DOHH2 (cell line): Measurements from ENCODE around the gene DPP6.

Source experiments
- H3F3A ChIP-seq: fragments of 200-600 bp; sonication (generic), shearing (Covaris generic); 2 replicates; pipeline ENCODE4 v1.6.0; 2016; ENCODE audit warnings: antibody characterized with exemption, mild to moderate bottlenecking; ENCODE audit not compliant: control insufficient read depth, insufficient read depth
- H3K27ac ChIP-seq: fragments of 200-600 bp; sonication (generic); 2 replicates; pipeline ENCODE4 v1.5.1; 2014; ENCODE audit warnings: low read depth, mild to moderate bottlenecking, low read length, moderate library complexity
- H3K27me3 ChIP-seq: fragments of 200-600 bp; sonication (generic); 2 replicates; pipeline ENCODE4 v1.6.1; 2014; ENCODE audit warnings: mild to moderate bottlenecking, low read length, mixed read lengths; ENCODE audit not compliant: control insufficient read depth
- H3K36me3 ChIP-seq: fragments of 200-600 bp; sonication (generic); 2 replicates; pipeline ENCODE4 v1.6.1; 2014; ENCODE audit warnings: mild to moderate bottlenecking, low read length, moderate library complexity, mixed read lengths; ENCODE audit not compliant: control insufficient read depth
- H3K4me1 ChIP-seq: fragments of 200-600 bp; sonication (generic); 2 replicates; pipeline ENCODE4 v1.6.1; 2014; ENCODE audit warnings: mild to moderate bottlenecking, low read length, mixed read lengths; ENCODE audit not compliant: control insufficient read depth
- H3K4me2 ChIP-seq: fragments of 200-600 bp; sonication (generic); 2 replicates; pipeline ENCODE4 v1.6.0; 2014; ENCODE audit warnings: mild to moderate bottlenecking, low read length, moderate library complexity
- H3K4me3 ChIP-seq: fragments of 200-600 bp; sonication (generic); 2 replicates; pipeline ENCODE4 v1.5.1; 2014; ENCODE audit warnings: mild to moderate bottlenecking, low read length, mixed read lengths
- H3K79me2 ChIP-seq: fragments of 200-600 bp; sonication (generic); 2 replicates; pipeline ENCODE4 v1.6.1; 2014; ENCODE audit warnings: mild to moderate bottlenecking, low read length, mixed read lengths; ENCODE audit not compliant: control insufficient read depth
- H3K9me2 ChIP-seq: fragments of 200-600 bp; sonication (generic); replicated peaks from 2 replicates; pipeline ENCODE4 v1.6.1; 2014; ENCODE audit warnings: mild to moderate bottlenecking, low read length, mixed read lengths; ENCODE audit not compliant: control insufficient read depth
- H3K9me3 ChIP-seq: fragments of 200-600 bp; sonication (generic); 2 replicates; pipeline ENCODE4 v1.6.1; 2014; ENCODE audit warnings: antibody characterized with exemption, low read length, mixed read lengths; ENCODE audit not compliant: control insufficient read depth, insufficient read depth
- H4K20me1 ChIP-seq: fragments of 200-600 bp; sonication (generic); 2 replicates; pipeline ENCODE4 v1.6.0; 2014; ENCODE audit warnings: low read depth, mild to moderate bottlenecking, antibody characterized with exemption, low read length, moderate library complexity; ENCODE audit not compliant: control insufficient read depth, insufficient read depth
- EZH2phosphoT487 ChIP-seq: fragments of 200-600 bp; sonication (generic); IDR thresholded peaks from 2 replicates; pipeline ENCODE4 v1.6.1; 2017; ENCODE audit warnings: borderline replicate concordance, mild to moderate bottlenecking, antibody characterized with exemption, low read length, moderate library complexity, mixed read lengths
- TF ChIP-seq, protein P1 (sequence below): fragments of 200-600 bp; sonication (generic); IDR thresholded peaks from one replicate; pipeline ENCODE4 v1.5.1; 2014; ENCODE audit warnings: antibody characterized with exemption, mild to moderate bottlenecking, low read depth, low read length; ENCODE audit not compliant: poor library complexity, severe bottlenecking

DPP6 gene

DNA sequence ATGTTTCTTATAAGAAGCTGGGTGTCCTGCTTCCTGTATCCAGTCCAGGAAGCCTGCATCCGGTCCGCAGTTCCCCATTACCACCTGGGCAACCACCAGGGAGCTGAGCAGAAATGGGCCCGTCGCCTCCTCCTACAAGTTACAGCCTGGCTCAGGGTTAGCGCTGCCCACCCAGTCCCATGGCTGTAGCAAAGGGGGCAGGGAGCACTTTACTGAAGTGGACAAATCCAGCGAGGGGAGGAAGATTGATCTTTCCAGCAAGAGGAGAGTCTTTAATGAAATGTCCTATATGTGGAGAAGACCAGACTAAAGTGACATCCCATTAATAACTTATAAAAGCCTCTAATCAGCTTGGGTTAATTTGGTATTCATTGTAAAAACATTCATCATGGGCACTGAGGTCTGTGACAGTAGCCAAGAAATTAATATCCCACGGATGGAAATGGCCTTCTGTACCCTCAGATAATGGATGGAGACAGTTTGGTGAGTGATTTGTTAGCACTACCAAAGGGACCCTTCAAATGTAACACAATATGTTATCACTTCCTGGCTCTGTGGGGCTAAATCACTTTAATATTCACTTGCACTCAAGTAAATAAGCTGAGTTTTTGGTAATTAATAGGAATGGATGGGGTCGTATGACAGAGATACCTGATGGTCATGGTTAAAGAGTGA, 627.3 kb downstream of the DPP6 start:
- Histone ChIP-seq H3K27me3 (no peaks in the 10 kb centered on the region), H3K27ac (no peak overlapping the region), H3K9me2 (no peaks in the 10 kb centered on the region), H3F3A (no peaks in the 10 kb centered on the region), H3K4me3 (no peak overlapping the region), H3K4me2 (no peak overlapping the region), H3K36me3 (no peaks in the 10 kb centered on the region), H4K20me1 (no peaks in the 10 kb centered on the region), H3K9me3 (no peaks in the 10 kb centered on the region; the same call in 1 of the 2 replicates), H3K79me2 (no peaks in the 10 kb centered on the region), H3K4me1 (no peaks in the 10 kb centered on the region)
- TF ChIP-seq EZH2phosphoT487 = no peak
- TF ChIP-seq, protein P1, sequence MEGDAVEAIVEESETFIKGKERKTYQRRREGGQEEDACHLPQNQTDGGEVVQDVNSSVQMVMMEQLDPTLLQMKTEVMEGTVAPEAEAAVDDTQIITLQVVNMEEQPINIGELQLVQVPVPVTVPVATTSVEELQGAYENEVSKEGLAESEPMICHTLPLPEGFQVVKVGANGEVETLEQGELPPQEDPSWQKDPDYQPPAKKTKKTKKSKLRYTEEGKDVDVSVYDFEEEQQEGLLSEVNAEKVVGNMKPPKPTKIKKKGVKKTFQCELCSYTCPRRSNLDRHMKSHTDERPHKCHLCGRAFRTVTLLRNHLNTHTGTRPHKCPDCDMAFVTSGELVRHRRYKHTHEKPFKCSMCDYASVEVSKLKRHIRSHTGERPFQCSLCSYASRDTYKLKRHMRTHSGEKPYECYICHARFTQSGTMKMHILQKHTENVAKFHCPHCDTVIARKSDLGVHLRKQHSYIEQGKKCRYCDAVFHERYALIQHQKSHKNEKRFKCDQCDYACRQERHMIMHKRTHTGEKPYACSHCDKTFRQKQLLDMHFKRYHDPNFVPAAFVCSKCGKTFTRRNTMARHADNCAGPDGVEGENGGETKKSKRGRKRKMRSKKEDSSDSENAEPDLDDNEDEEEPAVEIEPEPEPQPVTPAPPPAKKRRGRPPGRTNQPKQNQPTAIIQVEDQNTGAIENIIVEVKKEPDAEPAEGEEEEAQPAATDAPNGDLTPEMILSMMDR = no peak

DNA sequence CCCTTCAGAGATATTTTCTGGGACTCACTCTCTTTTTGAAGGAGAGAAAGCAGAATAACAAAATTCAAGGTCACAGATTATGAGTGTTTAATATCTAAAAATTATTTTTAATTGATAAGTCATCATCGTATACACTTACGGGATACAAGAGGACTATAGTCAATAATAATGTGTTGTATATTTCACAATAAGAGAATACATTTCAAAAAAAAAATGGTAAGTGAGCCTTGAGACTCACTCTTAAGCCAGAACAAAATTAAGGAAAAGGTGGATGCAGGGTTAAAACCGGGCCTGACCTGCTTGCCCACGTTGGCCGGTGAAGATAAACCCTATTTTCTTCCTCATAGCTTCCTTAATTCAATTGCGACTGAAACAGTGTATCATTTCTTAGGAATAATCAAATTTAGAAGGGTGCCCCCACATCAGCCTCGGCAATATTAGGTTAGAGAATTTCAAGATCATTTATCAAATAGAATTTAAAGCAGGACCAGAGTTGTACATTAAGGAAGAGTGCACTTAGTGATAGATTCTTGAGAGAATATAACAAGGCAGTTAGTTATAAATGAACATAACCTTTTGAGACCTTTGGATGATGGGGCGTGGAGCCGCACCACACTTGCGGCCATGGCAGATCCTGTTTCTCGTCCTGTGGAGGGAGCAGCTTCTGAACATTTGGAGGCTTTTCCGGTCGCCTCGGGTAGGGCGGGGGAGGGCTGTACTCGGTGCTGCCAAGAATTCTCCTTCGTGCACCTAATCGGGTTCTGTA, 628.9 kb downstream of the DPP6 start:
- Histone ChIP-seq H3K4me2 (no peak overlapping the region), H3K9me3 (no peaks in the 10 kb centered on the region; the same call in 1 of the 2 replicates), H3K4me3 (no peak overlapping the region), H4K20me1 (no peaks in the 10 kb centered on the region), H3K9me2 (no peaks in the 10 kb centered on the region), H3K79me2 (no peaks in the 10 kb centered on the region), H3K27ac (no peak overlapping the region), H3K4me1 (no peaks in the 10 kb centered on the region), H3F3A (no peaks in the 10 kb centered on the region), H3K36me3 (no peaks in the 10 kb centered on the region), H3K27me3 (no peaks in the 10 kb centered on the region)
- TF ChIP-seq, protein P1 = no peak
- TF ChIP-seq EZH2phosphoT487 = no peak

DNA sequence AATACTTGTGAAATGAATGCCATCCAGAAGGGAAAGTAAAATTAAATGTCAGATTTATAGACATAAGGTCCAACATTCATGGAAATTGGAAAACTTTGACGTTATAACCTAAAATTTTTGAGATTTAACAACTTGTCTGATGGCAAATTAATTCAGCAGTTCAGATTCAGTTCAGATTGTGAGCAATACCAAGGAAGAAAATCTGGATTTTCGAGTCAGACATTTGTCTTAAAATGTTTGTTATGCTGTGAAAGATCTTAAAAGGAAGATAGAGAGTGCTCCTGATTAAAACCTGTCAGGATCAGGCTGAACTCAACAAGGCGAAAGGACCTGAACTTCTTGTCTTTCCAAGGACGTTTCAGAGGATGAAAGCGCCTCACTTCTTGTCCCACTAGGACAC, 629.8 kb downstream of the DPP6 start:
- no peaks in the 10 kb centered on the region; the same call in 1 of the 2 replicates for H3K9me3 ChIP-seq
- H3K79me2 ChIP-seq = no peaks in the 10 kb centered on the region
- no peaks in the 10 kb centered on the region for H3F3A ChIP-seq
- no peaks in the 10 kb centered on the region for H3K27me3 ChIP-seq
- H3K27ac ChIP-seq = no peak overlapping the region
- no peaks in the 10 kb centered on the region for H3K36me3 ChIP-seq
- no peak overlapping the region for H3K4me2 ChIP-seq
- H4K20me1 ChIP-seq = no peaks in the 10 kb centered on the region
- H3K9me2 ChIP-seq = no peaks in the 10 kb centered on the region
- H3K4me3 ChIP-seq = no peak overlapping the region
- TF ChIP-seq, protein P1 = no peak
- no peak for TF ChIP-seq EZH2phosphoT487
- no peaks in the 10 kb centered on the region for H3K4me1 ChIP-seq
